HS-27A (cell line): ENCODE results near the gene FARS2.

Experiments used
- DNase-seq: peaks from one replicate; pipeline ENCODE4 v3.0.0-alpha.2; 2012; ENCODE audit warnings: low read depth, missing footprints

Gene FARS2

GRCh38 chr6:5379647-5380242, 118.4 kb downstream of the FARS2 start:
- DNase-seq: no peak

GRCh38 chr6:5383856-5384255, 122.5 kb downstream of the FARS2 start:
- DNase-seq: no peak

DNA sequence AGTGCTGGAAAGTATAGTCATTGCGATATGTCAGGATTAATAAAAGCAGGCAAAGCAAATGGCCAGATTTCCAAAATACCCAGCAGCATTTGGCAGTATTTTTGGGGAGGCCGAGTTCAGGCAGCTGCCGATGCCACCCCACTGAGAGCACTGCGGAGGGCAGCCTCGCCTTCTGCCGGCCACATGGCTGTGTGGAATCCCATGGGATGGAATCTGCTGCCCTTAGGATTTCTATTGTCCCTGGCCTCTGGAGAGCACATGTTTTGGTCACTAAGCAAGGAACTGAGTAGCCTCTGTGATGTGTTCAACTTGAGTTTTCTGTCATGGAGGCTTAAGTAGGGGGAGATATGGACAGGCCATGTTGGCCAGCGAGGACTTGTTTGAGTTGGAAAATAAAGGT, 123.0 kb downstream of the FARS2 start:
- no peak for DNase-seq

DNA sequence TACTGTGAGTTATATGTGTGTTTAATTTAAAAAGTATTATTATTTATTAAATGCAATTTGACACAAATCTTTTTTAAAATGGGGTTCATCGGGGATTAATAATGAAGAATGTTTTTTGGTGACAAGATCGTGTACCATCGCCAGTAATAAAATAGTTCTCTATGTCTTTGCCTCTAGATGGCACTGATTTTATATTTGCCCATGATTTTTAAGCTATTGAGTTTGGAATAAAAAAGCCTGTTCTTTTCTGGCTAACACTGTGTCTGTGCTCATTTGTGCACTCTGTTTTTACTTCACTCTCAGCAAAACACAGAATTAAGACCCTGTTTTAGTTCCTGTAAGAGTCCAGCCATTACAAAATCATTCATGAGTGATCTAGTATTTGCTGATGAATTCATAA, 127.0 kb downstream of the FARS2 start:
- no peak for DNase-seq

- DNase-seq: no peak
Observed at GRCh38 chr6:5389086-5389745, 127.9 kb downstream of the FARS2 start.

GRCh38 chr6:5390177-5390576, 128.9 kb downstream of the FARS2 start:
- no peak for DNase-seq

DNA sequence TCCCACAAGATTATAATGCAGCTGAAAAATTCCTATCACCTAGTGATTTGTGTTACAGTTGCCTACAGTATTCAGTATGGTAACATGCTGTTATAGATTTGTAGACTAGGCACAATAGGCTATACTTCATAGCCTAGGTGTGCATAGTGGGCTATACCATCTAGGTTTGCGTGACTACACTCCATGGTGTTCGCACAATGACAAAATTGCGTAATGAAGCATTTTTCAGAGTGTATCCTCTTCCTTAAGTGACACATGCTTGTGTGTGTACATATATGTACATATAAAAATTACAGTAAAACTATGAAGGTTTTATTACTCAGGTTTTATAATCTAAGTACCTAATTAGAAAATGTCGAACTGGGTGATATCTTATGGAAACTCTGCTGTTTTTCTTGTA, 133.0 kb downstream of the FARS2 start:
- DNase-seq: no peak

DNA sequence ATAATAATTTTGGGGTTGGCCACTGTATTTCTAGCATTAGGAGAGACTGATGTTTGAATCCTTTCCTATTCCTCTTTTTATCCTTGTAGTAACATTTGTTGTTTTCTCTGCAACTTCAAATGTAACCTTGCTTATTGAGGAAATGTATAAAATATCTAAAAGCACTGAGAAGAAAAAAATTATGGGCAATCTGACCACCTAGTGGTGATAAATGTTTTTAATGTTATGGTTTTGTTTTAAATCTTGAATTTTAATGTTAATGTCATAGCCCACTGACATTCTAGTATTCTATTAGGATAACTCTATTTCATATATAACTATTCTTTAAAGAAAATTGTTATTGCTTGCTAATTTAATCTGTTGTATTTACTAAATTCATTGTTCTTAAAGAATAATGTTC, 134.4 kb downstream of the FARS2 start:
- DNase-seq: no peak

DNA sequence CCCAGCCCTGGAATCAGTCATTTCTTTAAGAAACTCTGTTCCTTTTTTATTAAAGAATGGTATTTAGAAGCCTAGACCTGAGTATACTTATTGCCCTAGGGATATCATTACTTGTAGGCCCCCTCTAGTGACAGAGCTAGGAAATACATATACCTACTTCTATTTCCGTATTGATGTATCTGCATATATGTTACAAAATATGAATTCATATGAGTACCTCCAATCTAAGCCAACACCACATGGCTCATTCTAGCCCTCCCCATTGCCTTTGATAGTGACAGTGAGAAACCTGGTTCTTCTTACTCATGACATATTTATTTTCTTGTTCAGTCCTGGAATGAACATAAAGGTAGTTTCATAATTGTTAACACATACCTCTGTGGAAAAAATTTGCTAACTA, 137.2 kb downstream of the FARS2 start:
- DNase-seq: no peak

DNA sequence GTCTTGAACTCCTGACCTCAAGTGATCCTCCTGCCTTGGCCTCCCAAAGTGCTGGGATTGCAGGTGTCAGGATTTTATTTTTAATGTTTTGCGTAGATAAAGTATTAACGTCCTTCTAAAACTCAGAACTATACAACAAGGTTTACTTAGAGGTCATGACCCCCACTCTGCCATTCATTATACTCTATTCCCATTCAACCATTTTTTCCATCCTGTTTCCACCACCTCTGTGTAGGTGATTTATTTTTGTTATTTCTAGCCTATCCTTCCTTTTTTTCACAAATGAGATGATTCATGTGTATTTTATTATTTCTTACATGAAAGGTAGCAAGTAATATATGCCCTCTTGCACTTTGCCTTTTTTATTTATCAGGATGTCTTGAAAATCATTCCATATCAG, 138.1 kb downstream of the FARS2 start:
- DNase-seq: no peak

DNA sequence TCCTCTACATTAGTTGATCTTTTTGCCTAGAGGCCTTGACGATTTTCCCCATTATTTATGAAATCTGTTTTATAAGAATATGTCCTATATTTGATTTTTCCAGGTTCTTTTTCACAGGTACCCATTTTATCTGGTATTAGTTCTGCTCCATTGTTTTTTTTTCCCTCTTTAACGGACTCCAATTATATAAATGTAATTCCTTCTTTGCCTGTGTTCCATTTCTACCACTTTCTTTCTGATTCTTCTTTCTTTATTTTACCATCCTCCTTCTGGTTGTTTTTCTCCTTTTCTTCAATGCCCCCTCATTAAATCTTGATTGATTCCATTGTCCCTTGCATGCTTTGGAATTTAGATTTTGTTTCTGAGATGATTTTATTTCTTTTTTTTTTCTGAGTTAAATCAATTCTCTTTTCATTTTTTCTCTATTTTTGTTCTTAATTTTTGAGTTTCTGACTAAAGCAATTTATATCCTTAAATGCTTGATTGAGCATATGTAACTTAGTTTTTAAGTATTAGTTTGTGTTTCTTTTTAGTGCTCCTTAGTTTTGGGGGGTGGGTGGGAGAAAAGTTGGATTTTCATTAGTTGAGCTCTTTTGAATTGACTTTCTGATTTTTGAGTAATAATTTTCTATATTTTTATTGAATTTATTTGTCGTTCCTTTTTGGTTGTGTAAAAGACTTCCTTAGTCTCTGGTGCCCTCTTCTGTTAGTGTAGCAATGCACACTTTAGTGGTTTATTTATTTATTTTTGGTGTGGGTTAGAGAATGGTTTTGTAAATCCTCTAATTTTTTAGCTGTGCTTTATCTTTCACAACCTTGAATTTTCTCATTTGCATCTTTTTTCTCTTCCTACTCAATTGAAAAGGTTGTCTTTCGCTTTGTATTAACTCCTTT, 140.8 kb downstream of the FARS2 start:
- no peak for DNase-seq

- no peak for DNase-seq
Observed at GRCh38 chr6:5403076-5403475, 141.8 kb downstream of the FARS2 start.

DNA sequence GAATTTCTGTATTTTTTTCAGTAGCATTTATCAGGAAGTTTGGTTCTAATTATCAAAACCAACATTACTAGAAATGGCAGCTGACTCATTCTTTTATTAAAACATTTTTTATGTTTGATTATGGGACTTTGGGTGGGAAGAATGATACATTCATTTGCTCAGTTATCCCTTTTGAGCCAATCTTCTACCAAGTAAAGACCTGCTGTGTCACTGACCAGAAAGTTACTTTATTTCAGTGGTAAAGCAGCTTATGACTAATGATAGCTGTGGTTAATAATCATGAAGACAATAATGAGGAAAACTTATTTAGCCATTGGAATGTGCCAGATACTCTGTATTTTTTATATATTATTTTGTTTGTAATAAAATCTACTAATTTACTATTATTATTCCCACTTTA, 142.3 kb downstream of the FARS2 start:
- no peak for DNase-seq

DNA sequence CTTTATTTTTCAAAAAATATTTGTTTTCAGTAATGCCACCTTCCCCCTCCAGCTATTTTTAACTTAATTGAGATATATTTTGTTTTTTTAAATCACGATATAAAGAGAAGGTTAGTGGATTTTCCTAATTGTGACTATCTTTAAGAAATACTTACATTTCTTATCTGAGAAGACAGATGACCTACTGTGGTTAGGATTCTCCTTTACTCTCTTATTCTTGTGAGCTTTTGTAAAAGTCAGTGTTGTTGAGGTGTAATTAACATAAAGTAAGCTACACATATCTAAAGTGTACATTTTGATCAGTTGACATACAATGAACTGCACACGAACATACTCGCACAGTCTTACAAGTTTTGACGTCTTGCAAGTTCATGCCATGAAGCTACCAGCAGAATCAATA, 144.7 kb downstream of the FARS2 start:
- DNase-seq: no peak

- DNase-seq: no peak
Observed at GRCh38 chr6:5411414-5411813, 150.1 kb downstream of the FARS2 start.

DNA sequence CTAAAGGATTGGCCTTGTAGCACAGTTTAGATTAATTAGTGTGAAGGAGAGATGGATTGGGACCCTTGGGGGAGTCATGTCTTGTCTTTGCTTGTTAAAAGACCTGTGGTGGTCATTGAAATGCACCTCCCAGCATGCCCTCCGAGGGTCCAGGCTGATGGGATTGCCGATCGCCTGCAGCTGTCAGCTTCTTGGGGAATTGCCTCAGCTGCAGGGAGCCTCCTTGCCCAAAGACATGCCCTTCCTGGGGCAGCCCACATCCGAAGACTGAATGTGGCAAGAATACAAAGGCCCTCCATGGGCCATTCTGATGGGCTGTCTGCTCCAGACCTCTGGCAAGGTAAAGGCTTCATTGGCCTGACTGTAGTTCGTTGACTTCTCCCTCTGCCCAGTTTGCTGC, 150.7 kb downstream of the FARS2 start:
- no peak for DNase-seq

DNA sequence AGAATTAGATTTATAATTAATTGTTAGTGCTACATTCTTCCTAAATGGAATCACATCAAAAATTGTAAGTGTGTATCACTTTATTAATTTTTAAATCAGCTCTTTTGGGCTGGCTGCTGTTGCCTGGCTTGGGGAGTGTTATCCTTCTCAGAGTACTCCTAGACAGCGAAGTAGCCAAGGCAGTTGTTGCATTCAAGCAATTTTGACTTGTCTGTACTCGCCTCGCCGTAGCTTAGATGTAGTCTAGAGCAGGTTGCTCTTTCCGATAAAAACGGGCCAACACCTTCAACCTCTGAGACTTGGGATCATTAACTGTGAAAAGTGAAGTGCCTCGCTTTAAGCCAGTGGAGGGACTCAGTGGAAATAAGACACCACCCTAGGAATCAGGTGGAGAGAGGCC, 151.3 kb downstream of the FARS2 start:
- DNase-seq: no peak

GRCh38 chr6:5416250-5416649, 154.9 kb downstream of the FARS2 start:
- no peak for DNase-seq

- DNase-seq: no peak
Observed at GRCh38 chr6:5422321-5422915, 161.1 kb downstream of the FARS2 start.

DNA sequence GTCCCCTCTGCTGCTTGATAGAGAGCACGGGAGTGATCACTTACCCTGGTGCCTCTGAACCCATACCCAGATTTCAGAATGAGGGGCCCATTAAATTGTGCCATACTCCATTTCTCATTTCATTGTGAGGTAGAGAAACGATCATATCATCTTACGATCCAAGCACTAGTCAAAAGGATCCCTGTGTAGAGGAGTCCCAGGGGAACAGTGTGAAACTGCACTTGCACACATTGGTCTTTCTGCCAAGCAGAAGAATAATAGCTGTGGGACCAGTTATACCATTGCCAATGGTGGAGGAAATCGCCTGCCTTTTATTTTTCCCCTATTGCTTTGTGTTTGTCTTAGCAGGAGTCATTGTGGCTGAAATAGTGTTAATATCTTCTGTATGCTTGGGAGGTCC, 161.9 kb downstream of the FARS2 start:
- DNase-seq: no peak

- DNase-seq: no peak
Observed at GRCh38 chr6:5424726-5425125, 163.4 kb downstream of the FARS2 start.

DNA sequence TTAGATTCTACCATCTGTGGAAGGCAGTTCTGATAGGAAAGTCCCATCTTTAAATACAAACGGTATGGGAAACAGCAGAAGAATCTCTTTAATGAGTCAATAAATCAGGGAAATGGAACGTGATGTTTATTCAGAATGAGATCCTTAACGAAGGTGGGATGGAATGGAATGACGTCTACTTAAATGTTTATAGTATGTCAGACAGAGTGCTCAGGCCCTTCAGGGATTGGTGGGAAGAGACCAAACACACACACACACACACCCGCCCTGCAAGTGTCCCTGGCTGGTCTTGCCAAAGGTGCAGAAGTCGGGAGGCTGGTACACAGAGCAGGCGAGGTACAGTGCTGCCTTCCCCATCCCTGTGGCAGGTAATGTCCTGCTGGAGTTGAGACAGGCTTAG, 164.0 kb downstream of the FARS2 start:
- no peak for DNase-seq

- DNase-seq: no peak
Observed at GRCh38 chr6:5425797-5426196, 164.5 kb downstream of the FARS2 start.
